Measurements from ENCODE around the gene SORCS1. TPM values are rescaled to one million over a fixed set of nuclear protein-coding genes. Genes with fewer than 3 reads are reported as not detected.

The SORCS1 gene
- total and polyA plus RNA-seq, 2 of the 8 experiments (the other 6 are each of a cell fraction or from before 2014, with no cell fraction given), result 4.1 to 4.6 TPM

DNA sequence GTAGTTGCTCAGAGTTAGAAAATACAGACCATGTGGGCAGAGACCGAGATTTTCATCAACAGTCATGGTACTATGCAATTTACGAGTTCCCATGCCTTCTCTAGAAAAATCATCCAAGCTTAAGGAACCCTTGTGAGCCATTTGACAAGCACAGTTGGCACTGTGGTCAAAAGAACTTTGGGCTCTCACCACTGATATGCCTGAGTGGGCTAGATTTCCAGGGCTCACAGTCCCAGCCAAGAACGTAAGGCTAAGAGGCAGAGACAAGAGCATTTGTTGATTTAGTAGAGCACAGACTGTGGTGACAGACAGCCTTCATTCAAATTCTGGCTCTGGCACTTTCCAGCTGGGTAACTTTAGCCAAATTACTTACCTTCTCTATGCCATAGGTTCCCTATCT, 407.0 kb downstream of the SORCS1 start:
- Histone ChIP-seq H2AFZ (ENCODE audit: low read length) (no peak overlapping the region), H3K79me2 (ENCODE audit: control insufficient read depth in 1 of 2, insufficient read depth in 2 of 2, low read length in 2 of 2) (no peaks in the 10 kb centered on the region), H4K8ac (ENCODE audit: extremely low read depth, insufficient read depth, low read length) (no peak overlapping the region), H4K5ac (ENCODE audit: insufficient read length, low read depth, low read length) (no peak overlapping the region), H2BK15ac (ENCODE audit: low read length) (no peak overlapping the region), H3K14ac (ENCODE audit: insufficient read length) (no peak overlapping the region), H3K9me3 (ENCODE audit: insufficient read depth in 2 of 2, low read depth in 1 of 2, low read length in 1 of 2) (no peaks in the 10 kb centered on the region), H3K18ac (ENCODE audit: extremely low read depth, low read length) (no peak overlapping the region), H4K91ac (replicated peaks; ENCODE audit: insufficient read length, low read length) (no peak overlapping the region), H3K23me2 (ENCODE audit: low read depth, low read length) (no peaks in the 10 kb centered on the region; the same call in 1 of the 2 replicates), H3K4me3 (ENCODE audit: extremely low read depth in 1 of 4, insufficient read depth in 2 of 4, low read depth in 3 of 4, low read length in 4 of 4) (no peak overlapping the region), H2BK120ac (replicated peaks; ENCODE audit: low read depth, low read length) (no peak overlapping the region), H3K27ac (ENCODE audit: low read depth, low read length) (no peak overlapping the region), H3K23ac (ENCODE audit: insufficient read length) (no peak overlapping the region), H3K27me3 (replicated peaks in 1 of 4; ENCODE audit: control insufficient read depth in 3 of 4, extremely low read depth in 1 of 4, insufficient read depth in 3 of 4, low read length in 3 of 4) (no peaks in the 10 kb centered on the region), H3K79me1 (ENCODE audit: low read depth, low read length) (no peaks in the 10 kb centered on the region), H2BK20ac (ENCODE audit: low read length) (no peak overlapping the region), H4K20me1 (replicated peaks in 1 of 2; ENCODE audit: control insufficient read depth in 1 of 2, insufficient read depth in 2 of 2, low read length in 2 of 2) (no peaks in the 10 kb centered on the region), H3K9ac (replicated peaks in 1 of 4; ENCODE audit: extremely low read depth in 1 of 4, low read depth in 3 of 4, low read length in 3 of 4) (no peak overlapping the region), H3K4me2 (ENCODE audit: insufficient read depth in 1 of 2, low read depth in 2 of 2, low read length in 2 of 2) (no peak overlapping the region), H2AK5ac (ENCODE audit: low read depth, low read length) (no peak overlapping the region), H3K56ac (replicated peaks; ENCODE audit: insufficient read length, low read depth, low read length) (no peak overlapping the region), H2BK5ac (ENCODE audit: low read depth, low read length) (no peak overlapping the region), H3K36me3 (ENCODE audit: control insufficient read depth in 2 of 4, insufficient read depth in 4 of 4, low read length in 3 of 4) (no peaks in the 10 kb centered on the region), H2BK12ac (ENCODE audit: low read depth, low read length) (no peak overlapping the region), H3K4ac (replicated peaks; ENCODE audit: insufficient read length, low read depth, low read length) (no peak overlapping the region), H3K4me1 (replicated peaks in 1 of 4; ENCODE audit: control insufficient read depth in 3 of 4, insufficient read depth in 4 of 4, low read length in 3 of 4) (no peaks in the 10 kb centered on the region)
- ChIA-PET POLR2A (ENCODE audit: partially characterized antibody) (no interaction called here), CTCF (ENCODE audit: partially characterized antibody) (interaction anchor here (5.3 kb wide), 1 partner anchor 52 kb away, joined by 15 read pairs; no protein-coding TSS in a partner anchor)
- WGBS, 2 experiments (ENCODE audit: extremely low coverage in 1 of 2, insufficient coverage in 1 of 2, insufficient read length in 1 of 2, insufficient replicate concordance in 2 of 2, low coverage in 1 of 2, low lambda C conversion rate in 2 of 2, missing lambda C conversion rate in 1 of 2), result 92% methylated on average over 3 of the region's 3 CpGs; no CpG with 5 or more reads in 1 of the 2 experiments
- no peak for DNase-seq (ENCODE audit: low read depth in 1 of 2, low spot score in 2 of 2)
- FAIRE-seq, result no peak
- TF ChIP-seq SRF (IDR thresholded peaks at IDR 0.05; ENCODE audit: low read depth, low read length) (no peak), SIRT6 (IDR thresholded peaks at IDR 0.05; ENCODE audit: low read length) (no peak), CTCF (IDR thresholded peaks at IDR 0.05; ENCODE audit: control extremely low read depth in 1 of 3, insufficient read depth in 1 of 3, low read depth in 1 of 3, low read length in 3 of 3) (no peak), CEBPB (IDR thresholded peaks at IDR 0.05; ENCODE audit: low read depth, low read length) (no peak), RBBP5 (IDR thresholded peaks at IDR 0.05; ENCODE audit: borderline replicate concordance, low read depth, low read length) (no peak), ASH2L (IDR thresholded peaks at IDR 0.05; ENCODE audit: low read length) (no peak), ZNF274 (IDR thresholded peaks at IDR 0.05; ENCODE audit: borderline replicate concordance, extremely low read depth, low read length) (no peak), CTBP2 (IDR thresholded peaks at IDR 0.05; ENCODE audit: borderline replicate concordance, insufficient read depth, insufficient read length, low read length) (no peak), SP1 (IDR thresholded peaks at IDR 0.05; ENCODE audit: low read depth, low read length) (no peak)
